Body of pancreas (tissue), 4 donors: Measurements from ENCODE around the gene COLEC12.

Experiments used
- CTCF ChIP-seq, 7 experiments: fragments of 450-650 bp in 4 of 7; fragments of 200-600 bp in 3 of 7; sonication (generic) in 3 of 7; IDR thresholded peaks; one replicate each; pipeline ENCODE4 v1.5.1; 2016 to 2019; ENCODE audit warnings: antibody characterized with exemption in 7 of 7
- POLR2A ChIP-seq, 3 donors: fragments of 450-650 bp; IDR thresholded peaks; one replicate each; pipeline ENCODE4 v1.6.1; 2016; ENCODE audit warnings: antibody characterized with exemption in 3 of 3, mild to moderate bottlenecking in 2 of 3

DNA sequence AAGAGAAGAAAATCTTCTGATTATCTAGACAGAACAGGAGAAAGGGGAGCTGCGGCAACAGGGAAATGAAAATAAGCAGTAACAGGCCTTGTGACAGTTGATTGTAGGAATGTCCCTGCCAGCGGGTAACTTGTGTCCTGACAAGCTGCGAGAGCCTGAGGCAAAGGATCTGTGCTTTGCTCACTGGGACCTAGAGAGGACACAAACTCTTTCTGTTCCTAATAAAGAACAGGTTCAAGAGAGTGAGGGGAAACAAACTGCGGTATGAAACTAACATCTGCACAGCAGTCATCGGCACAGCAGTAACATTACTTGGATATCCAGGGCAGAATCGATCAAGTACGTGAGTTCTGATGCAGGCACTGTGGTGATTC lies 128.9 kb downstream of the COLEC12 start:
- TF ChIP-seq POLR2A (IDR thresholded peaks at IDR 0.05): no peak
- no peak for TF ChIP-seq CTCF (IDR thresholded peaks at IDR 0.05)
